ENCODE measurements around the gene NAA40. TPM values are rescaled to one million over a fixed set of nuclear protein-coding genes. Genes with fewer than 3 reads are reported as not detected.

The NAA40 gene
- total and polyA plus RNA-seq, 2 of the 4 experiments (the other 2 are of a cell fraction): 15.2 to 24.7 TPM

- WGBS, 2 experiments (ENCODE audit: extremely low coverage in 2 of 2, insufficient read length in 1 of 2): no CpG with 5 or more reads among the region's 1 CpG
- Histone ChIP-seq H3K9me1 (ENCODE audit: insufficient read depth, low read length) (no peaks in the 10 kb centered on the region), H3K27me3 (ENCODE audit: control insufficient read depth, insufficient read depth, low read length) (no peaks in the 10 kb centered on the region; the same call in 1 of the 2 replicates), H3K18ac (ENCODE audit: low read depth, low read length) (no peak overlapping the region), H2AFZ (replicated peaks; ENCODE audit: low read length, poor library complexity) (no peak overlapping the region), H2BK20ac (ENCODE audit: low read depth, low read length) (no peak overlapping the region), H3K36me3 (ENCODE audit: control insufficient read depth, insufficient read depth, low read length) (no peaks in the 10 kb centered on the region), H3K27ac (ENCODE audit: insufficient read depth, low read length) (no peak overlapping the region), H4K5ac (ENCODE audit: low read depth, low read length) (no peak overlapping the region), H2AK9ac (replicated peaks; ENCODE audit: low read depth, low read length, poor library complexity) (no peak overlapping the region), H3K56ac (ENCODE audit: extremely low read depth, insufficient read depth, low read length) (no peak overlapping the region), H3K79me1 (ENCODE audit: low read depth in 1 of 2, low read length in 2 of 2) (no peaks in the 10 kb centered on the region), H3K4me2 (ENCODE audit: low read depth, low read length) (no peak overlapping the region), H4K8ac (ENCODE audit: low read depth in 2 of 2, low read length in 2 of 2) (no peak overlapping the region), H3K14ac (replicated peaks; ENCODE audit: low read depth, low read length) (no peak overlapping the region), H2BK5ac (ENCODE audit: low read depth, low read length, poor library complexity, severe bottlenecking) (no peak overlapping the region), H4K91ac (ENCODE audit: insufficient read depth, low read depth, low read length) (no peak overlapping the region), H3K4me3 (ENCODE audit: insufficient read depth, low read depth, low read length) (no peak overlapping the region), H2AK5ac (ENCODE audit: low read depth, low read length) (no peak overlapping the region), H3K9me3 (ENCODE audit: control insufficient read depth, insufficient read depth, low read length) (no peaks in the 10 kb centered on the region), H3K4ac (ENCODE audit: low read depth, low read length) (no peak overlapping the region), H3K23ac (ENCODE audit: low read depth, low read length) (no peak overlapping the region), H2BK15ac (ENCODE audit: low read depth, low read length) (no peak overlapping the region), H3K9ac (ENCODE audit: low read depth, low read length) (no peak overlapping the region), H2BK120ac (ENCODE audit: low read depth, low read length) (no peak overlapping the region), H3K4me1 (ENCODE audit: control insufficient read depth, insufficient read depth, low read length) (no peaks in the 10 kb centered on the region), H4K20me1 (ENCODE audit: insufficient read depth, low read length) (no peaks in the 10 kb centered on the region)
- in situ Hi-C loops (cut with MboI; ENCODE audit: low sequenced_read_pairs) (loop anchor here (25.0 kb wide), 1 partner anchor 446 kb away; the partner anchor contains the start of gene PLAAT5), intact Hi-C loops (cut with micrococcal nuclease) (no loop called here), dilution Hi-C loops (cut with HindIII; ENCODE audit: low sequenced_read_pairs, unreplicated experiment) (no loop called here)
- DNase-seq: no peak
- ATAC-seq (ENCODE audit: low read depth): no peak
- no TSS peak for BruUV-seq (replicated peaks)
- TF ChIP-seq MXI1 (IDR thresholded peaks at IDR 0.05; ENCODE audit: borderline replicate concordance, low read depth, low read length): no peak
- no peak for TF ChIP-seq RCOR1 (IDR thresholded peaks at IDR 0.05; ENCODE audit: insufficient replicate concordance, low read length)
- TF ChIP-seq RAD21 (IDR thresholded peaks at IDR 0.05; ENCODE audit: low read length): no peak
- TF ChIP-seq ELK1 (IDR thresholded peaks at IDR 0.05; ENCODE audit: borderline replicate concordance, low read depth, low read length): no peak
- no peak for TF ChIP-seq USF2 (IDR thresholded peaks at IDR 0.05; ENCODE audit: low read depth, low read length)
- TF ChIP-seq BHLHE40 (IDR thresholded peaks at IDR 0.05; ENCODE audit: low read depth, low read length): no peak
- TF ChIP-seq SMC3 (IDR thresholded peaks at IDR 0.05; ENCODE audit: low read depth, low read length): no peak
- no peak for TF ChIP-seq NFE2L2 (IDR thresholded peaks at IDR 0.05; ENCODE audit: low read depth, low read length)
- TF ChIP-seq CEBPB (IDR thresholded peaks at IDR 0.05; ENCODE audit: low read depth, low read length): no peak
- TF ChIP-seq POLR2A (IDR thresholded peaks at IDR 0.05; ENCODE audit: low read depth, low read length): no peak
- TF ChIP-seq MAFK (IDR thresholded peaks at IDR 0.05; ENCODE audit: low read depth, low read length): no peak
- TF ChIP-seq CHD1 (IDR thresholded peaks at IDR 0.05; ENCODE audit: low read depth, low read length): no peak
- no peak for TF ChIP-seq MAZ (IDR thresholded peaks at IDR 0.05; ENCODE audit: borderline replicate concordance, low read depth, low read length)
- no peak for TF ChIP-seq FOS (IDR thresholded peaks at IDR 0.05; ENCODE audit: low read depth, low read length)
- TF ChIP-seq CTCF (conservative IDR thresholded peaks at IDR 0.05; ENCODE audit: low read depth, low read length): no peak
- TF ChIP-seq RFX5 (IDR thresholded peaks at IDR 0.05; ENCODE audit: low read depth, low read length): no peak
- CTCF ChIA-PET: no interaction called here
- POLR2A ChIA-PET (ENCODE audit: unreplicated experiment): no interaction called here
Measured at GRCh38 chr11:63933459-63933858, 5.3 kb upstream of the NAA40 start.
